ENCODE data around the gene IGSF21. TPM values are rescaled to one million over a fixed set of nuclear protein-coding genes. Genes with fewer than 3 reads are reported as not detected.

Gene IGSF21
- total RNA-seq, 1 donor from 2014 or later: 1.00 TPM

DNA sequence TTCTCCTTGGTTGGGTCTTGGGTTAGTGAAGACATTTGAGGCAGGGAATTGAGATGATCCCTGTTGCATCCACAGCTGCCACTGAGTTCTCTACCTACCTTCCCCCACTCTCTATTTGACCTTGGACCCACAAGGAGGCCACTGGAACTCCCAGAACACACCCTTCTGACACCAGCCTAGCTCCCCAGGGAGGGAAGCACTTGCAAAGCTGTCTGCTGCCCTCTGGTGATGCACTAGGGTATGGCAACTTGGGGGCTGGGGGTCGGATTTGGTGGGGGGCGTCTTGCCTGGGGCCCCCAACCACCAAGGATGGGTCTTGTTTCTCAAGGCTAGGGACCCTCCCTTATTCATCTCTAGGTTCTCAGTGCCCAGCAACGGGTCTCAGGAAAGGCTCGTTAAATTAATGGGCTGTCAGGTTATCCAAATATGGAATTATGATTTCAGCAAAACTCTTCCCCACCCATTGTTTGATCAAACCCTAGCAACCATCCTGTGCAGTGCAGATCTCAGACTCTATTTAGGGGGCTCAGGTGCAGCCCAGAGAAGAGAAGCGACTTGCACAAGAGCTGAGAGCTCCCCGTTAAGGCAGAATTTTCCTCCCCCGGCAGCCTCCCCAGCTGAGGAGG is 195.3 kb downstream of the IGSF21 start:
- no peak for DNase-seq (ENCODE audit: low spot score)
- intact Hi-C loops (cut with DNase I): no loop called here

DNA sequence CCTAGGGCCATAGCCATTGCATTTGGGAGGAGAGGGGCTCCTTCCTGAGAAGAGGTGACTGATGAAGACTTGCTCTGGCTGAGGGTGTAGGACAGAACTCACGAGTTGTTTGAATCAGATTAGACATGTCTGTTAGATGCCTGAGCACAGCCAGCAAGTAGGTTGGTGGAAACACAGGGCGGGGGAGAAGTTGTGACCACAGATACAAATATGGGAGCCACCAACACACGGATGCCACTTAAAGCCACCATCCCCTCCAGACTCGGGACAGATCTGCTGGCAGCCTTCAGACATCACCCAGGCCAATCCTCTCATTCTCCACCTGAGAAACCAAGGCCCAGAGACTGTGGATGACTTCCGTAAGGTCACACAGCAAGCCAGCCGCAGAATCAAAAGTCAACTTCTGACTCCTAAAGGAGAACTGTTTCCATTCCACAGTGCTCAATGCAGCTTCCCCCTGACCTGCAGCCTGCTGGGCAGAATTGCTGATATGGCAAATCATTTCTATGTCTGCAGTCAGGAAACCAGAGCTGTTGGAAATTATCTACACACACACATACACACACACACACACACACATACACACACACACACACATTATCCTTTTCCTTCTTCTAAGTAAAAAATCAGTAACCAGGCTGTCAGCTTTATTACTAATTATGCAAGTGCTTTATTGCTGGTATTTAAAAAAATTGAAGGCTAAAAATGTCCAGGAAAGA is 196.7 kb downstream of the IGSF21 start:
- intact Hi-C loops (cut with DNase I): no loop called here
- DNase-seq (ENCODE audit: low spot score): no peak

DNA sequence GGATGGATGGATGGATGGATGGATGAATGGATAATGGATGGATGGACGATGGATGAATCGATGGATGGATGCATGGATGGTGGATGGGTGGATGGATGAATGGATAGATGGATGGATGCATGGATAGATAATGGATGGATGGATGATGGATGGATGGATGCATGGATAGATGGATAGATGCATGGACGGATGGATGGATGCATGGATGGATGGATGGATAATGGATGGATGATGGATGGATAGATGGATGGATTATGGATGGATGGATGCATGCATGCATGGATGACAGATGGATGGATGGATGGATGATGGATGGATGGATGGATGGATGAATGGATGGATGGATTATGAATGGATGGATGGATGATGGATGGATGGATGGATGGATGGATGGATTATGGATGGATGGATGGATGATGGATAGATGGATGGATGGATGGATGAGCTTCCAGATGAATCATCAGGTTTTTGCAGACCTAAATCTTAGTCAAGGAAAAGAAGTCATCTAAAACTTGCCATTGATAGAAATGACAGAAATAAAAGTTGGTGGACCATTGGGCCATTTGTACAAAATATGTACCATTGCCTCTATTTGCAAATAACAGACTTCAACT is 197.7 kb downstream of the IGSF21 start:
- intact Hi-C loops (cut with DNase I): no loop called here
- no peak for DNase-seq (ENCODE audit: low spot score)

DNA sequence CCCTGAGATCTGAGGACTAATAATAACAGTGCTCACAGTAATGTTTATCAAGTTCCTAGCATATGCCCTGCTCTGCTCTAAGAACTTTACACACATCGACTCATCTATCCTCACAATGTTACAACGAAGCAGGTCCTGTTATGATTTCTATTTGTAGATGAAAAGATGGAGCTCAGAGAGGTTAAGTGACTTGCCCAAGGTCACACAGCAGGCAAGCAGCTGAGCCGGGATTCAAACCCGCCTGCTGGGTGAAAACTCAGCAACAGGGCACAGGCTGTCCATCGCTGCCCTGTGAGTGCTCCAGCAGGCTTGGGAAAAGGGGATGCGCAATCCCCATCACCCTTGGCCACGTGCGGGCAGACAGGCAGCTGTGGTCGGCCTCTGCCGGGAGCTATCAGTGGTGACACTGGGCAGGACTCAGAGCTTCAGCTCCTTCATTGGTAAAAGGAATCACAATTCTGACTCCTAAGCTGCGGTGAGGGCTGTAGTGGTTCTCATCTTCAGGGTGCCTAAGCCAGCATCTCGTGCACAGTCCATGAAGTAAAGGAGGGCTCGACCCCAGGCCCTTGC is 199.8 kb downstream of the IGSF21 start:
- intact Hi-C loops (cut with DNase I): no loop called here
- DNase-seq (ENCODE audit: low spot score): no peak

DNA sequence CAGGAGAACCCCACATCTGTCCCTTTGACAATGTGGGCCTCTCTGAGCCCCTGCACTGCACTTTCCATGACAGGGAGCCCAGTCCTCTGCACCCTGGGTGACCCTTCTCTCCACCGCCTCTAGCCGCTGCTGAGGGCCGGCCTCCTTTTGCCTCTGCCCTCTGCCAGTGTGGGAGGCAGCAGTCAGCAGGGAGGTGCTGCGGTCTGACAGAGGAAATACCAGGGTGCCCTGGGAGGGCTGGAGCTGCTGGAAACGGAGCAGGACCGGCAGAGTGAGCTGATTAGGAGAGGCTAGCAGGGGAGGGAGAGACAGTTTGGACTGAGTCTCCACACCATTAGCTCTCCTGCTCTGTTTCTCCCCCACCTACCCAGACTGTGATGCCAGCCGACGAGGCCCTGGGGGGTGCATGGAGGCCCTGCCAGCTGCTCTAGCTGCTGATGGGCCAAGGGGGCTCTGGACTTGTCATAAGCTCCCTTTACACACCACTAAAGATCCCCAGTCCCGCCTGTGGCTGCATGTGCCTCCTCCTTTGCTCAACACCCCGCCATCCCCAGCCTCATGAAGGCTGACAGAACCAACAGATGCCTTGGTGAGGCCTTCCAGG is 202.1 kb downstream of the IGSF21 start:
- intact Hi-C loops (cut with DNase I): no loop called here

DNA sequence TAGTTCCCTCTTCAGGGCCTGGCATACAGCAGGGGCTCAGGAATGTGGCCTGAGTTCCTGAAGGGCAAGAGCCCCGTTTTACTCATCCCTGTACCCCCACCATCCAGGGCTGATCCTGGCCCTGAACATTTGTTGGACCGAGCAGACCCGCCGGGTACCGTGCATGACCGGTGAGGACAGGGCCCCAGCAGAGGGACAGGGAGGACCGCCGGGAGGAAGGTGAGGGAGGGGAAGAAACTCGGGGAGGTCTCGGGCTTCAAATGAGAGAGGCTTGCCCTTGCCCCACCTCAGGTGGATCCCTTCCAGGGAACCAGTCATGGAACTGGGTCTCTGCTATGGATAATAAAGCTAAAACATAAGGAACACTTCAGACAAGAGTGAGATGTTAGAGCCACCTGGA is 205.4 kb downstream of the IGSF21 start:
- DNase-seq (ENCODE audit: low spot score): no peak
- intact Hi-C loops (cut with DNase I): no loop called here

More for the DNA sequence above, 202.1 kb downstream of the IGSF21 start:
- DNase-seq (ENCODE audit: low spot score): no peak

DNA sequence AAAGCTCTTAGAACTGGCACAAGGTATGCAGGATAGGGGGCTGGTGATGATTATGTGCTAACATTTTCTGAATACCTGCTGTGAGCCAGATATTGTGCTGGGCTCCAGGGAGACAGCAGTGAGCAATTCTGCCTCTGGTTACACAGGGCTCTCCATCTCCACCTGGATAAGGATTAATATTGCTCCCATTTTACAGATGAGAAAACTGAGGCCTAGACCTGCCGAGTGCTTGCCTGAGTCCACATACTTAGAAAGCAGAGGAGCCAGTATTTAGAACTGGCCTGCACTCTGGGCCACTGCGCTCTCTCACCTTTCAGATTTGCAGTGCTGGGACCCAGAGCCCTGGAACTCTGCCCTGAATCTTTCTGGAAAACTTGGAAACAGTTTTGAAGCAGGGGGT is 205.9 kb downstream of the IGSF21 start:
- intact Hi-C loops (cut with DNase I): no loop called here
- DNase-seq (ENCODE audit: low spot score): no peak

DNA sequence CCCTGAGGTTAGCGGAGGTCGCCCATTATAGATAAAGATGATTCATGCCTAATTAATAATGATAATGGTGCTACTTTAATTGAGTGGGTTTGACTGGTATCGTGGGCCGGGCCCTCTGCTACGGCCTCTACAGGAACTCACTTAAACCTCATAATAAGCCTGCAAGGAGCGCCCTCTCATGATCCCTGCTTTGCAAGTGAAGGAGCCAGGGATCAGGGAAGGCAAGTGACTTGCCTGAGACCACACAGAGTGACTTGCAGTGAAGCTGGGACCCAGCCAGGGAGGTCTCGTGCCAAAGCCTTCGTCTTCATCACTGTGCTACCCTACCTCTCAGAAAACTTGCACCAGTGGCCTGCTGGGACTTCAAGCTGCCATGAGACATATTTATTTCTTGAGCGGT is 206.8 kb downstream of the IGSF21 start:
- DNase-seq (ENCODE audit: low spot score): no peak
- intact Hi-C loops (cut with DNase I): no loop called here

DNA sequence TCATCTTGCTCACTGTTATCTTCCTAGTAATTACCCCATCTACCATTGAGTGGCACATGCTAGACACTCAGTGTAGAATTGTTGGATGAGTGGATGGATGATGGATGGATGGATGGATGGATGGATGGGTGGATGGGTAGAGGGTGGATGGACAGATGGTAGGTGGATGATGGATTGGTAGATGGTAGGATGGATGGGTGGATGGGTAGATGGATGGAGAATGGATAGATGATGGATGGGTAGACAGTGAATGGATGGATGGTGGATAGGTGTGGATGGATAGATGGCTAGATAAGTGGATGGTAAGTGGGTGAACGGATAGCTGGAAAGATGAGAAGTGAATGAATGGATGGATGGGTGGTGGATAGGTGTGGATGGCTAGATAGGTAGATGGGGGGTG is 207.9 kb downstream of the IGSF21 start:
- intact Hi-C loops (cut with DNase I): no loop called here

DNA sequence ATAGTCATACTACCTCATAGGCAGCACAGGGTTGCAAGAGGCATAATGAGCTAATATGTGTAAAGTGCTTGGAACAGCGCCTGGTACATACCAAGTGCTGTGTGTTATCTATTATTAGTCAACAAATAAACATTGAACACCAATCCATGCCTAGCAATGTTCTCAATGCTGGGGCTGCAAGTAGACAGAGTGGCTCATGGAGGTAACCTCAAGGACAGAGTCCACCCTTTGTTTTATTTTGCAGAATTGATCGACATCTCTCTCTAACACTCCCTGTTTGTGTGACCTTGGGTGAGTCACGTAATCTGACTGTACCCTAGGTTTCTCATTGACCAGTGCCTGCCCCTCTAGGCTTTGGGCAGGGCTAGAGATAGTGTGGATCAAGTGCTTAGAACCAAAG is 209.2 kb downstream of the IGSF21 start:
- intact Hi-C loops (cut with DNase I): no loop called here
- no peak for DNase-seq (ENCODE audit: low spot score)

More for the DNA sequence above, 207.9 kb downstream of the IGSF21 start:
- DNase-seq (ENCODE audit: low spot score): no peak

DNA sequence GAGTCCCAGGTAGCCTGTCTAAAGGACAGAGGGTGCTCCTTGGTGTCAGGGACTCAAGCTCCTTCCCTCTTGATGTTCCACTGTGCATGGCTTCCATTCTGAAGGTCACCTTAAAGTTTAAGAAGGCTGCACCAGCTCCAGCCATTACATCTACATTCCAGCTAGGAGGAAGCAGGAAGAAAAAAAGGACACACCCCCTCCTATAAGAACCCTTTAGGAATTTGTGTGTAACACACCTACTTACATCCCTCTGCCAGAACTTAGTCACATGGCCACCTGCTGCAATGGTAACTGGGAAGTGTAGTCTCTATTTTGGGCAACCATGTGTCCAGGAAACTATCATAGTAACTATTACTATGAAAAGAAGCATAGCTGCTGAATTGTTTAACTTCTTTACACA is 211.5 kb downstream of the IGSF21 start:
- intact Hi-C loops (cut with DNase I): no loop called here
- no peak for DNase-seq (ENCODE audit: low spot score)

DNA sequence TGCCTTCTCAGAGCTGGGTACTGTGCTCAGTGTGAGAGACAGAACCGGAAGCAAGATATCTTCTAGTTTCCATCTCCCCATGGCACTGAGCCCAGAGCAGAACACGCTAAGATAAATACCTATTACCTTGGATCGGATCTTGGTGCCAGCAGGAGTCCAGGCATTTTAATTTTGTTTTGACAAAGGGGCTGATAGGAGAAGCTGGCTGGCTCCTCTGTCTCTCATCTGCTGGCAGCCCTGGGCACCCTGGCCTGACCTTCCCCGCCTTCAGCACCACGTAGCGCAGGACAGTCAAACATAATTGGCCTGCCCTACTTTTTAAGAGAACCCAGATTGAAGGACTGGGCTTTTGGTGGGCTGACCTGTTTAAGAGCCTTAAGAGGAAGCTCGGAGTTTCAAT is 212.5 kb downstream of the IGSF21 start:
- intact Hi-C loops (cut with DNase I): no loop called here
- no peak for DNase-seq (ENCODE audit: low spot score)

DNA sequence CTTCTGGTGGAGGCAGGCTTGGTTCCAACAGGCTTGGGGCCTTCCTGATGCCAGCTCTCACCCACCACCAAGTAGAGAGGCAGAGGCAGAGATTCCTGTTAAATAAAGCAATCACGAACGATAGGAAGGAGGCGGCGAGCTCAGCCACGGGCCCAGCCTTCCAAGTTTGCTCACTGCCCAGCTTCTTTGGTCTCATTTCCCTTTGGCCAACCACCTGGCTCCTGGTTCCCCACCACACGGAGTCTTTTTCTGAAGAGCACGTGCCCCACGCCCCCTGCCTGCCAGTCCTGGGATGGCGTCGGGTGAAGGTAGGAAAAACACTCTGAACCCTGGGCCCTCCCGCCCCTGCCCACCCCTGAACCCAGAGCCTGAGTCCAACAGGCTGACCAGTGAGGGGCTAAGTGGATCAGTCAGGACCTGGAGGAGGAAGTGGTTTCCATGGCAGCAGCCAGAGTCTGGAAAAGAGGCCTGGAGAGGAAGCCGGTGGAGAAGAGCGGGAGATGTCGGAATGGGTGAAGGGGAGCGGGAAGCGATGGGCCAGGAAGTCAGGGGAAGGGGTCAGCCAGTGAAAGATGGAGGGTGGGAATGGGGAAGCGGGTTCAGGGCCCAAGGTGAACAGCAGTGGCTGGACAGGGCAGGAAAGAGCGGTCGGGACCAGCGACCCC is 214.9 kb downstream of the IGSF21 start:
- DNase-seq (ENCODE audit: low spot score): no peak
- intact Hi-C loops (cut with DNase I): no loop called here

DNA sequence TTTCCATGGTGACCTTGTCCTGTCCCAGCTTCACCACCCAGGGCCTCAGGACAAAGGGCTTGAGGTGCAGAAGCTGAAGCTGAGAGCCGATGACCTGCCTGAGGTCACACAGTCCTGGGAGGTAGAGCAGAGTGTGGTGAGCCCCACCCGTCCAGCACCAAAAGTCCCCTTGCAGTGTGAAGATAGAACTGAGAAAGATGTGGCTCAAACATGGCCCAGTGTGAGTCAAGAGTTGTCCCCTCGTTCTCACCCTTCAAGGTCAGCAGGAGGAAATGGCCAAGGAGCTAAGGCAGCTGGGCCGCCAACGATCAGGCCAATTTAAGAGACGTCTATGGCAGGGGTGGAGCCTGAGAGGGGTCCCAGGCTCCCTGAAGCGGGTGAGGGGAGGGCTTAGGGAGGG is 215.7 kb downstream of the IGSF21 start:
- DNase-seq (ENCODE audit: low spot score): no peak

DNA sequence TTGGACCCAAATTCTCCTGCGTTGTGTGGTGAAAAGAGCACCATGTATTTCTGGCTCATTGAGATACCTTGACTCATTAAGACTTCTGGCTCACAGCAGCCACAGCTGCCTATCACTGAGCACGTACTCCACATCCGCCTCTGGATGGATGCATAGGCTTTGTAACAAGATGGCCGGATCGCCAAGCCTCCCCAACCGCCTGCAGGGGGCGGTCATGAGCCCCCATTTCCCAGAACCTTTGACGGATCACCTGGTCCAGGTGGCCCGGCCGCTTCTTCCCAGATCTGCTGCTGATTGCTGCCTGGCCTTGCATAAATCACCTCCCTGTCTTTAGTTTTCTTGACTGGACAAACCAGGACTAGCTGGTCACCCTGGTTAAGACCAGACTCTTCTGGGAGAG is 216.6 kb downstream of the IGSF21 start:
- DNase-seq (ENCODE audit: low spot score): no peak
- intact Hi-C loops (cut with DNase I): no loop called here

More for the DNA sequence above, 215.7 kb downstream of the IGSF21 start:
- intact Hi-C loops (cut with DNase I): no loop called here

DNA sequence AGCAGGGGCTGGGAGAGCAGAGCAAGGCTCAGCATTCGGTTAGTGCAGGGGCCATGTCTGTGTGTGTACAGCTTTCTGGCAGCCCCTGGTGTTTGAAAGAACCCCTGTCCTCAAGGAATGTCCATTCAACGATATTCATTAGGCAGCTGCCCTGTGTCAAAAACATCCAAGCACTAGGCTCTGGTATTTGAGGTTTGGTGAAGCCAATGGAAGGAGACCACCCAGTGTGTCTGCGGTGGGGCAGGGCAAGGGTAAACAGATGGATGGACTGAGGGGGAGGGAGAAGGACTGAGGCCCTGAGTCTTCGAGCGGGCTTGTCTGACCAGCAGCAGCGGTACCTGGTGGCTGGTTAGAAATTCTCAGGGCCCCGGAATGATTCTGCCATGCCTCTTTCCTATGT is 217.5 kb downstream of the IGSF21 start:
- DNase-seq (ENCODE audit: low spot score): no peak
- intact Hi-C loops (cut with DNase I): no loop called here

DNA sequence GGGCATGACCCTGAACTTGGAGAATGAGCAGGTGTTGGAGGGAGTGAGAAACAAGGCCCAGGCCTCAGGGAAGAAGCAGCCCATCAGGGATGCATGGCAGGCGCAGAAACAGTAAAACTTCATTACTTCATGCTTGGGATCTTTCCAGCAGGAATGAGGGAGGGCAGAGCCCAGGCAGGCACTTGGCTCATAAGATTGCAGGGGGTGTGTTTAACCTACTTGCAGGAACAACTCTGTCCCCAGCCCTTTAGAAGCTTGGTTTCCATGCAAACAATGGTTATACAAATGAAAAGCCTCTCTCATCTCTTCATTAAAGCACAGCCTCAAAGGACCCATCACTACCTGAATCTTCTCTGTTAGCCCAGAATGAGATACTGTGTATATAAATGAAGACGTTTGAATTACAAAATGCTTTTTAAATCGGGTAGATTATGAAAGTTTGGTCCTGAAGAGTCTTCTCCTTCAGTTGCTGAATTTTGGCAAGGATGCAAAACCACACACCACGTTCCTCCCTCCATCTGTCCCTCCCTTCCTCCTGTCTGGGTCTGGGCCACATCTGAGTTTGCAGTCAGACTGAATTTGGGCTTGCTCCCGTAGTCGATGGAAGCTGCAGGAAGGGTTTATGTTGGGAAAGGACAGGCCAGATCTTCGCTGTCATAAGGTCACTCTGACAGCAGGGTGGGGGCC is 218.8 kb downstream of the IGSF21 start:
- no peak for DNase-seq (ENCODE audit: low spot score)
- intact Hi-C loops (cut with DNase I): no loop called here

DNA sequence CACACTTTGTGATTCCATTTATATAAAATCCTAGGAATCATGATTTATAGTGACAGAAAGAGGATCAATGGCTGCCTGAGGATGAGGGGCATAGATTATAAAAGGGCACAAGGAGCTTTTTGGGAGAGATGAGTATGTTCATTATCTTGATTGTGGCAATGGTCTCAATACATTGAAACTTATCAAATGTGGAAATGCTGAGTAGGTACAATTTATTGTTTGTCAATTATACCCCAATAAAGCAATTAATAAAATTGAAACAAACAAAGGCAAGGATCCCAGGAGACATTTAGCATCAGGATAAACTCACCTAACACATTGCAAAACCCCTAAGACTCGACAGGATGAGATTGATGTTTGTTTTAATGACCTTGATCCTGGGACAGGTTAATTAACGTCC is 220.1 kb downstream of the IGSF21 start:
- DNase-seq (ENCODE audit: low spot score): no peak
- intact Hi-C loops (cut with DNase I): no loop called here

DNA sequence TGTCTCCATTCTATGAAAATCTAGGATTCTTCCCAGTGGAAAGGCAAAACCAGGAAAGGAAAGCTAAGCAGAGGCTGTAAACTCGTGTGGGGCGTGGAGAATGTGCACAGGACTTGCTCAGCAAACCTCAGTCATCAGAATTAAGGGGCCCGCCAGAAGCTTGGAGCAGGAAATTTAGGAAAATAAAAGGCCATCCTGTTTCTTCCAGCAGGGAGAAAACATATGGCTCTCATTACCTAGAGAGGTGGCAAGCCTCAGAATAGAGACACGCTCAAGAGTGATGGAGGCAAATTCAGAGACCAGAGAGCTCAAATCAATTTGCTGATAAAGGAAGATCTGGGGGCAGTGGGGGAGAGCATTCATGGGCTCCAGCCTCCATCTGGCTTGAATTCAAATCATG is 221.2 kb downstream of the IGSF21 start:
- DNase-seq (ENCODE audit: low spot score): no peak
- intact Hi-C loops (cut with DNase I): no loop called here

Data from cardiac septum (tissue), 1 donor.